NCI-H1930 (cell line): Measurements from ENCODE around the gene CBFA2T3.

Experiments
- DNase-seq, 2 experiments: peaks; one replicate each; lab custom pipeline; 2025; lab: John Stamatoyannopoulos, UW

CBFA2T3 gene

DNA sequence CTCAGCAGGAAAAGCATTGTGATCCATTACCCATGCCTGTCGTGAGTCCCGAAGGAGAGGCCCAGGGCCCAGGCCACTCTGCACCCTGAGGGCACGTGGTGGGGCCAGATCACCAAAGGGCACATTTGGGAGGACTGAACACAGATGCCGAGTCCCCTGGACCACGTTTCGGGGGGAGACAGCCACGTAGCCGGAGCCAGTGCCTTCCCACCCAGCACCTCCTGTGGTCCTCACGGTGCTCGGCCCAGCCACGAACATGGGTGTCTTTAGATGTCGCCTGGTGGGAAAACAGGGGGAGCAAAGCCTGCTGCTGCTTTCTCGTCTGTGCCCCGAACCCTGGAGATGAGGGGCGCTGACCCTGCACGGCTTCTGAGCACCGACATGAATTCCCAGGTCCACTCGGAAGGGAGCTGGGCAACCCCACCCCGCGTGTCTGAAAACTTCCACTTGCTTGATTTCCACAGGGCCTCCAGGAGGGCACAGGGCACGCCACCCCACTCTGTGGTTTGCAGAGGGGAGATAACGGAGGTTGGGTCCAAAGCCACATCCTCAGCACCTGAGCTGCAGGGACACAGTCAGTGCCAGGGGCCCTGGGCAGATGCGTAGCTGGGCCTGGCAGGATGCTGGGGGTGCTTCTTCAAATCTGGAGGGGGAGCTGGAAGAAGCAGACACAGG, 14.4 kb downstream of the CBFA2T3 start:
- DNase-seq = no peak

GRCh38 chr16:88961011-88961410, 16.0 kb downstream of the CBFA2T3 start:
- DNase-seq = no peak

DNA sequence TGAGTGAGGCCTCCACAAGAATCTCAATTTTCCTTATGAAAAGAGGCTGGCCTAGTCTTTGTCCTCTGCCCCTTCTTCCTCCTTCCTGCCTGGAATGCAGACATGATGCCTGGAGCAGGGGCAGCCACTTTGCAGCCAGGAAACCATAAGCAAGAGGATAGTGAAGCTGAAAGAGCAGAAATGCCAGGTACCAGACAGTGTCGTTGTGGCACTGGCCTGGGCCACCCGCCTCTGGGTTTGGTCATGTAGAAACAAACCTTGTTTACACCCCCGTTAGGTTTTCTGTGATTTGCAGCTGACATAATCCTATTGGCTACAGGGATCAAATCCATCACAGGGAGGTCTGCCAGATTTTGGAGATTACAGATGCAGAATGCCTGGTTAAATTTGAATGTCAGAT, 16.5 kb downstream of the CBFA2T3 start:
- no peak for DNase-seq

DNA sequence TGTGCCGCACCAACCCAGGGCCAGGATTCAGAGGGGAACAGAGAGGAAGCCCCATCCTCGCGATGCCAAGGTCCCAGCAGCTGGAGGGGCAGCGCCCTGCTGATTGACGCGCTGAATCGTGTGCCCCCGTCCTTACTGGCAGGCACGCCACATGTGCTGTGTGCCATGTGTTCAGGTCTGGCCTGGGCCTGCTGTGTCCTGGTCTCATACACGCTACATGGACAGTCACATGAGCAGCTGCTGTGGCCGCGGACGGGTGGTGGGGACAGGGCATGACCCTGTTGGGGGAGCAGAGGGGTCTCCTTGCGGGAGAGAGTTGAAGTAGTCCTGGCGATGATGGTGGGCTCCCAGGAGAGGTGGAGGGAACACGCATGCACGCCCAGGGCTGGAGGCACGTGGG, 18.0 kb downstream of the CBFA2T3 start:
- DNase-seq = no peak

DNA sequence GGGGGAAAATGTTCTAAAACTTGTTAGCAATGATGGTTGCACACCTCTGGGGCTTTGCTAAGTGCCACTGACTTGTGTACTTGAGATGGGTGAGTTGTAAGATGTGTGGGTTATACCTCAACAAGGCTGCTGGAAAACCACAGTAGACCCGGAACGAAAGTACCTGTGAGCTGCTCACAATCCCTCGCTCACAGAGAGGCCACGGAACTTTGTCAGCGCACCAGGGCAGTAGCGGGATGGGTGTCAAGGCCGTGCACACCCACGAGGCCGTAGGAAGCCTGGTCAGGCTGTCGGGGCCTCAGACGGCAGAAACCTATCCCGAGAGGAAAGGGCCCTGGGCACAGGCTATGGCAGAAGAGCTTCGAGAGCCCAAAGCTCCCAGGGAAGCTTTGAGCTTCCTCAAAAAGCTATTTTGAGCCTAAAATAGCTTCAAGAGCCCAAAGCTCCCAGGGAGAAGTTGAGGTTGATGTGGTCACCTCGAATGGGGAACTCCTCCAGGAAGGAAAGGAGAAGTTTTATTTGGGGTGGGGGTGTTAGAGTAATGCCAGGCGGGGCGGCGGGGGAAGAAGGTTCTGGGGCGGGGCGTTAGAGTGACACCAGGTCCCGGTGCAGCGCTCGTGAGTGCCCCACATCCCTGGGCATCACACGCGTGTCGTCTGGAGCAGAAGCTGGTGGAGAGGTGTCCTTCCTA, 19.0 kb downstream of the CBFA2T3 start:
- DNase-seq = no peak

- DNase-seq = no peak
These were observed 19.6 kb downstream of the CBFA2T3 start for GRCh38 chr16:88957433-88957767.

GRCh38 chr16:88956546-88957432, 20.2 kb downstream of the CBFA2T3 start:
- no peak for DNase-seq

DNA sequence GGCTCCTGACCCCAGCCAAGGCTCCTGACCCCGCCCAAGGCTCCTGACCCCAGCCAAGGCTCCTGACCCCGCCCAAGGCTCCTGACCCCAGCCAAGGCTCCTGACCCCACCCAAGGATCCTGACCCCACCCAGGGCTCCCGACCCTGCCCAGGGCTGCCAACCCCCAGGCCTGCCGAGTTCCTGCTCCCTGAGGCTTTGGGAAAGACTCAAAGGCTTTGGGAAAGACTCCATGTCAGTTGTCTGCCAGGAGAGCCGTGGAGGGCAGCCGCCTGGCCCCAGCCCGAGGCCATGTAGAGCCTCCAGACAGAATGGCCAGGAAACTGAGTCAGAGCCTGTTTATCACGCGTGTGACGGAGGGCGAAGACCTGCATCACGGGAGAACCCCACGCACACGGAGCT, 21.1 kb downstream of the CBFA2T3 start:
- no peak for DNase-seq

GRCh38 chr16:88953003-88953690, 23.9 kb downstream of the CBFA2T3 start:
- DNase-seq = no peak

GRCh38 chr16:88951989-88952388, 25.0 kb downstream of the CBFA2T3 start:
- DNase-seq = no peak

- DNase-seq = no peak
These were observed 25.5 kb downstream of the CBFA2T3 start for GRCh38 chr16:88951501-88951900.

DNA sequence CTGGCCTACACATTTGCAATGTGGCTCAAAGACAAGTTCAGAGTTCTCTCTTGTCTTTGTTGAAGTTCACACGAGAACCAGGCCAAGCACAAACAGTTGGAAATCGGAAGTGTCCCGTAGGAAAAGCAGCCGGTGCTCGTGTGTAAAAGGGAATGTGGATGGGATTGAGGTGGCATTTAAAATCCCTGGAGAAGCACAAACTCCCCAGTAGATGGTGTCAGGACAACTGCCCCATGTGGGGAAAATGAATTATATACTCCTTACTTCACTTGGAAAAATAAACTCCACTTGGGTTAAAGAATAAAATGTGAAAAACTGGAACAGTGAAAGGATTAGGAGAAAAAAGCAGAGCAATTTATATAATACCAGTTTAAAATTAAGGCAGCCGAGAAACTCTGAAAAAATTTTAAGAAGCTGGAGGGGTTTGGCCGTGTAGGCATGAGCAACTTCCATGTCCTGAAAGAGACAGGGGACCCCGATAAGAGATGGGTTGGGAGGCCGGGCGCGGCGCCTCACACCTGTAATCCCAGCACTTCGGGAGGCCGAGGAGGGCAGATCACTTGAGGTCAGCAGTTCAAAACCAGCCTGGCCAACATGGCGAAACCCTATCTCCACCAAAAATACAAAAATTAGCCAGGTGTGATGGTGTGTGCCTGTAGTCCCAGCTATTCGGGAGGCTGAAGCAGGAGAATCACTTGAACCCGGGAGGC, 28.1 kb downstream of the CBFA2T3 start:
- DNase-seq = no peak

- no peak for DNase-seq
These were observed 31.5 kb downstream of the CBFA2T3 start for GRCh38 chr16:88945473-88945872.

DNA sequence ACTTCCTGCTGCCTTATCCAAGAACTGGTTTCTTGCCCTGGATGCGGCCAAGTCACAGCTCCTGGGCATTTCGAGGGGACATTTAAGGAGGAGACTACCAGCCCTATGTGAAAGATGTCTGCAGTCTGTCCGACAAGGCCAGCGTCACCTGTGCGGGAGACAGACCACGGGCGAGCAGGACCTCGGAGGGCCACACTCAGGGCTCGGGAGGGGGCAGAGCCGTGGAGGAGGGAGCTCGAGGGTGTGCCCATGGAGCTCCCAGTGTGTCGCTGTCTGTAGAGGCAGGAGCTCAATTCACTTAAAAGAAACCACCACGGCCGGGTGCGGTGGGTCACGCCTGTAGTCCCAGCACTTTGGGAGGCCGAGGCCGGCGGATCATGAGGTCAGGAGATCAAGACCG, 33.3 kb downstream of the CBFA2T3 start:
- no peak for DNase-seq

GRCh38 chr16:88943131-88943664, 33.8 kb downstream of the CBFA2T3 start:
- DNase-seq = no peak

DNA sequence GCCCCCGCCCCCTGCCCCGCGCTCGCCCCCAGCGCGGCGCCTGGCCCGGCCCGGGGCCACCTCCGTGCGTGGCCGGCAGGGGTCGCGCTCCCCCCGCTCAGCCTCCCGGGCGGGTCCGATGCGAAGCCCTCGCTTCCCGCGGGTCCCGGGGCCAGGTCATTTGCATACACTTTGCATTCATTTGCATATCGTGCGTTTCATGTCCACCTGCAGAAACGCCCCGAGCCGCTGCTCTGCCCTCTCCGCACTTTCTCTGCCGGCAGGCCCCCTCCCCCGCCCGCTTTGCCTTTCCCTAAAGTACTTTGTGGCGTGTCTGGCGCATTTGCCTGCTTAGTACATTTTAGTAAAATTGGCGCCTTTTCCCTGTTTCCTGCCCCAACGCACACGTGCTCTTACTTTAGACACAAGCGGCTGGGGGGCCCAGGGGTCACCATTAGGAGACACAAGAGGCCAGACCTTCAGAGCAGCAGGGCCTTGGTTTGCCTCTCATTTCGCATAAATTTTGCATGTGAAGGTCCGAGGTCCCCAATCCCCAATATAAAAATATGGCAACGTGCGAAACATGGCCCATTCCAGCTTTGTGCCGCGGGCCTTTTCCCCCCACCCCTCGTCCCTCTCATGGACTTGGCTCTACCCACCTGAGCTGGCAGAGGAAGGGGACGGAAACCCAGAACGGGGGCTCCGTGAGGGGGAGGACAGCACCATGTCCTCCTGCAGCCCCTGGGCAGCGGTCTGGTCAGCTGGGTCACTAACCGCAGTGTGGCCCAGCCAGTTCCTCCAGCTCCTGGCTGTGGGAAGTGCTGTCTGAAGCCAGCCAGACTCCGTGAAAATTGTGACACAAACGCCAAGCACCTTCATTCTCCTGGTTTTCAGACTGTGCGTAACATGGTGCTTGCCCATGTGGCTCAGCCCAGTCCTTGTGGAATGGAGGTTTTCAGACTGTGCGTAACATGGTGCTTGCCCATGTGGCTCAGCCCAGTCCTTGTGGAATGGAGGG, 34.8 kb downstream of the CBFA2T3 start:
- peak in 1 of 2 experiments; percentile 34 for DNase-seq

DNA sequence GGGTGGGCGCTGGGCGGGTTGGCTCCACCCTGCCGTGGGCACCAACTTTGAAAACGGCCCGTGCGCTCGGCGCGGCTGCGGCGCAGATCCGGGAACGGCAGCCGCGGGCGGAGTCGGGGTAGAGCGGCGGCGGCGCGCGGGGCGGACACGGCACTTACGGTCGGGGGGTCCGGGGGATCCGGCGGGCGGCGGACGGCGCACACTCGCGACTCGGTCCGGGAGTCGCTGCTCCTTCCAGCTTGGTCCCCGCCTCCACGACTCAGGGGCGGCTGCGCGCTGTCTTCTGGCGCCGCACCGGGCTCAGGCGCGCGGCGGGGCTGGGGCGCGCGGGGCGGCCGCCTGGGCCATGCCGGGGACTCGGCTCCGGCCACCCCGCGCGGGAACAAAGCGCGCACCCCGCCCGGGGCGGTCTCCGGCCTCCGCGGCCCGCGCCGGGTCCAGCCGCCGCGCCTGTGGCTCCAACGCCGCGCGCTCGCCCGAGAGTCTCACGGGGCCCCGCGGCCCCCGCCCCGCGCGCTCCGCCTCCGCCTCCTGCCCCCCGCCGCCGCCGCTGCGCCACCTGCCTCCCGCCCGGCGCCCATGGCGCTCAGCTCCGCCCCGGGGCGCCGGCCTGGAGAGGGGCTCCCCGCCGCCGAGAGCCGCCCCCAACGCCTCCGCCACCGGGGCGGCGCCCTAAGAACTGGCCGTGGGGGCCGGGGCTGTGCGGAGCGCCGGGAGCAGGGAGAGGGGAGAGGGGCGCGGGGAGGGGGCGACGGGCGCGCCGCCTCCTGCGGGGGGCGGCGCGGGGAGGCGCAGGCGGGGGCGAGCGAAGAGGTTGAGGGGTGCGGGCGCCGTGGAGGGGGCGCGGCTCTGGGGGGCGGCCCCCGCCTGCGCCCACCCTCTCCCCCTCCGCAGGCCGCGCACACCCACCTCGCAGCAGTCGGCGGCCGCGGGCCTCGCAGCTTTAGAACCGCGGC, 35.9 kb downstream of the CBFA2T3 start:
- peak in 1 of 2 experiments; percentile 30 for DNase-seq

- no peak for DNase-seq
These were observed 36.8 kb downstream of the CBFA2T3 start for GRCh38 chr16:88939972-88940861.
